Measurements from ENCODE around the gene VPS39. TPM values are rescaled to one million over a fixed set of nuclear protein-coding genes. Genes with fewer than 3 reads are reported as not detected.

The VPS39 gene
- total RNA-seq, 1 donor from 2014 or later = 29.0 TPM

DNA sequence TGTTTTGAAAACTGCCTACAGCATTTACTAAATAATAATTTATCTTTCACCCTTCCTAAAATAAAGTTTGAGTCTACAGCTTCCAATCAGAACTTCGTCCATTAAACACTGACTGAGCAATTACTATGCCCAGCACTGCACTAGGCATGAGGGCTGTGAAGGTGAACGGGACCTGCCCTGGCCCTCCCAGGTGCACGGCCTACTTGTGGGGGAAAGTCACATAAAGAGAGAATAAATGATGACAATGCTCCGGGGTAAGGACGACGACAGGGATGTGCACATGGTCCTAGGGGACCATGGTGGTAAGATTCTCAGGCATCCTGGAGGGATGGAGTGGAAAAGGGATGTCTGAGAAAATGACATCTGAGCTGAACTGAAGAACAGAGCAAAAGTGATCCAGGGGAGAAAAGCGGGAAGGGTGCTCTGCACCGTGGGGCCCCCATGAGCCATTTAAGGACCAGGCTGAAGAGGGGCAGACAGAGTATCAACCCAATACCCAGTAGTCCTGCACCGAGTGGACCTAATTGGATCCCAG is 63.2 kb downstream of the VPS39 start:
- no peak for ATAC-seq

DNA sequence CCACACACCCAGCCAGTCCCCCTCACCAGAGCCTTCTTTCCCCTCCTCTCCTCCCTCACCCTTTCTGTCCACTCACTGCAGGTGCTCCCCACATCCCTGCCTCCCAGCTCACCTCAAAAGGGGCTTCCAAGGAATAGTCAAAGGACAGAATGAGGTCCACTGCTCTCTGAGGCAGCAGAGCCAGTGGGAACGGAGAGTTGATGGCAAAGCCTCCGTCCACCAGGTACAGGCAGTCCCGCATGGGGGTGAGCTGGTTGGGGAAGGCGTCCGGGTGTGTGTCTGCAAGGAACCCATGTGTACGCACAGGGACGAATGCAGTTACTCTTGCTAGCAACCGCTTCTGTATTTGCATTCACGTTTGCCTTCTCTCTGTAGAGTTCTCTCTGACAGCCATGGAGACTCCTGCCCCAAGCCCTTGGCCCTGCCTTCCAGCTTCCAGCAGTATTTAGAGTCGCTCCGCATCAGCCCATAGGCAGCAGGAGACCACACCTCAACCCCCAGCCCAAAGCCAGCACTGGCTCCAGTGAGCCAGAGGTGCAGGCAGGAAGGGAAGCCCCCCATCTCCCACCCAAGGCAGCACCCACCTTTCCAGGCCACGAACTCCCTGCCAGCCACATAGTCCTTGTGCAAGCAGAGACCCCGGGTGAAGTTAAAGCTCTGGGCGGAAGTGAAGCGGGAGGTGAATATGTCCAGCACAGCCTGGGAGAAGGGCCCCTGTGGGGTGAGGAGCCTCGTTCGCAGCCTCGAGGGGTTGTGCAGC is 64.1 kb downstream of the VPS39 start:
- no peak for ATAC-seq

DNA sequence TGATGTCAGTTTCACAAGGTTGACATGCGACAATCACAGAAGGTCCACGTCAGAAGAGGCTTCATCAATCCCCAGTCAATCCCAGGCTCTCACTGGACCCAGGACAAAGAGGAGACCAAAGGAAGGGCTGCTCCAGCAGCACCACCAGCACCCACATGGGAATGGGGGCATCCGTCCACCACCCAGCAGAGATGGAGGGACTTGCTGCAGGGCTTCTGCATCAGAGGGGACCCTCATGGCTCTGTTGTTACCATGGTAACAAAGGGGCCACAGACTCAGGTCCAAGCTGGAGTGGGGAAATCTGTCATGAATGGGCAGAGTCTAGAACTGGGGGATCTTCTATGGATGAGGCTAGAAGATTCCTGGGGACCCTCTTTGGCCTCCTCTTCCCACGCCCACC is 64.7 kb downstream of the VPS39 start:
- no peak for ATAC-seq

- ATAC-seq = no peak
Observed at GRCh38 chr15:42141795-42142667, 66.1 kb downstream of the VPS39 start.

GRCh38 chr15:42141246-42141645 is 66.9 kb downstream of the VPS39 start:
- ATAC-seq = no peak

- ATAC-seq = no peak
Observed at GRCh38 chr15:42140383-42141070, 67.6 kb downstream of the VPS39 start.

- no peak for ATAC-seq
Observed at GRCh38 chr15:42139596-42139995, 68.5 kb downstream of the VPS39 start.

GRCh38 chr15:42138968-42139386 is 69.1 kb downstream of the VPS39 start:
- ATAC-seq = no peak

DNA sequence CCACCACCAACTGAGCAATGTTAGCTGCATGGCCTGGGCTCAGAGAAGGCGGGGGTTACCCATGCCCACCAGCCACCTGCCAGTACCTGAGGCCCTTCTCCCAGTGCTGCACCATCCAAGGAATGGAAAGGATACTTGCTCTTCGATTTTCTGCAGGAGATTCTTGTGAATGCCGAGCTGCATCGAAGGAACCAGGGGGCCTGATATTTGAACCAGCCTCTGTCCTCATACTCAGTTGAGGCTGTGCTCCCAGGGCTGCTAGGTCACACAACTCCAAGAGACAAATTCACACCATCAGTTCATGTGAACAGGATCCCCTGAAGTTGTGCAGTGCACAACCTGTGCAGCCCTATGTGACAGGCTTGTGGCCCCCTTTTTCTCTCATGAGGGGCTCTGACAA is 69.7 kb downstream of the VPS39 start:
- ATAC-seq = no peak

DNA sequence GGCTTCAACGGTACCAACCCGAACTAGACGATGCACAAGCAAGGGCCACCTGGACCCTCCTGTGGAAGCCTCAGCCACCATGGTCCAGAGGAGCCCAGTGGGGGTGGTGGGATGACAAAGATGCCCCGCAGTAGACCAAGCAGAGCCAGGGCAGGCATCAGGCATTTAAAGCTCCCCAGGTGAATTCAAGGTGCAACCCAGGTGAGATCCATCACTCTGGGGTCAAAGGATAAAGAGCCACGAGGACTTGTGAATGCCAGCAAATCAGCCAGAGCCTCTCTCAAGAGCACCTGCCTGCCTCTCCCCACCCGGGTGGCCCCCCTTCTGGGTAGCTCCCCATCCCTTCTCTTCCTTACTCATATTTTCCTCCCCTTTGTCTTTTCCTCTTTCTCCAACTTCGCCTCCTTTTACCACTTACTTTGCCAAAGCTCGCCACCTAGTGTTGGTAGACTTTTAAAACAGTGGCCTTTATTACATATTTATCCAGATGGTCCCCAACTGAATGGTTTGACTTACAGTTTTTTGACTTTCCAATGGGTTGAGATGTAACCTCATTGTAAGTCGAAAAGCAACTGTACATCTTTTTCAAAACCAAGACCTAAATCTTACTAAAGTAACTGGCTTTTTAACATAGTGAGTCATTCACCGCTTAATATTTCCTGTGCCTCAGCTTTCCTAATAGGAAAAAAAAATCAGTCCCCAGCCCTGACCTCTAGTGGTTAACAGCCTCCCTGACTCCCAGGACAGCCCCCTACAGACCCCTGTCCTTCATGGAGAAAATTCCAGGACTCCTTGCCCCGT is 70.4 kb downstream of the VPS39 start:
- ATAC-seq = peak; percentile 7

GRCh38 chr15:42136513-42136912 is 71.6 kb downstream of the VPS39 start:
- no peak for ATAC-seq

GRCh38 chr15:42135351-42135750 is 72.8 kb downstream of the VPS39 start:
- ATAC-seq = no peak

DNA sequence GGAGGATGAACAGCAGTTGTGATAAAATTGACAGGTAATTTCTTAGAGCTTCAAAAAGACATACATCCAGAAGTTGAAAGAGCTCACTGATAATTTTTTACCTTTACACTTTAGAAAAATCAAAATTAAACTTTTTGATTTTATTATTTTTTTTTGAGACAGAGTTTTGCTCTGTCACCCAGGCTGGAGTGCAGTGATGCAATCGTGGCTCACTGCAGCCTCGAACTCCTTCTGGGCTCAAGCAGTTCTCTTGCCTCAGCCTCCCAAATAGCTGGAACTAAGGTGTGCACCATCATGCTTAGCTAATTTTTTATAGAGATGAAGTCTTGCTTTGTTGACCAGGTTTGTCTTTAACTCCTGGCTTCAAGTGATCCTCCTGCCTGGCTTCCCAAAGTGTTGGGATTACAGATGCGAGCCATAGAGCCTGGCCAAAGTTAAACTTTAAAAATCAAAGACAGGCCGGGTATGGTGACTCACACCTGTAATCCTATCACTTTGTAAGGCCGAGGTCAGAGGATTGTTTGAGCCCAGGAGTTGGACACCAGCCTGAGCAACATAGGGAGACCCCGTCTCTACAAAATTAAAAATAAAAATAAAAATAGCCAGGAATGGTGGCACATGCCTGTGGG is 73.4 kb downstream of the VPS39 start:
- no peak for ATAC-seq

DNA sequence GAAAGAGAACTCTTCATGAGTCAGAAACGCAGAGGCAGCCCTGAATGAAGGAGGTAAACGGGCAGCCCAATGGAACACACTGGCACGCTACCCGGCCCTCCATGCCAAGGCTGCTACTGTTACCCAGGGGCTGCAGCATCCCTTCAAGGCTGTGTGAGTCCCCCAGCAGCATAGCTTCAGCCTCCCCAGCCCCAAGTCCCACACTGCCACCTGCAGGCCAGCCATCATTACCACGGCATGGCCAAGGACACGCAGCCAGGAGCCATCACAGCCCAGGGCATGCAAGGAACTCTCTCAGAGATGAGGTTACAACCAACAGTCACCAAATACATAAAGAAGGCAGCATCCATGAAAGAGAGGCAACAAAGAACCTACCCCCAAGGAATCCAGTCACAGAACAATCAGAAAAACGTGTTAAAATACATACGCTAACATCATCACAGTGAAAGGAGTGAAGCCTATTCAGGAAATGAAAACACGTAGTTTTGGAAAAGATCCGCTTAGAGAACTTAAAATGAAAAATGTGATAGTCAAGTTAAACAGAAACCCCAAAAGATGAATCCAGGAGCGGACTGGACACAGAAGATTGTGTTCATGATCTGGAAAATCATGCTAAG is 74.1 kb downstream of the VPS39 start:
- ATAC-seq = peak; percentile 71

GRCh38 chr15:42133356-42133755 is 74.7 kb downstream of the VPS39 start:
- no peak for ATAC-seq

GRCh38 chr15:42131826-42132806 is 76.0 kb downstream of the VPS39 start:
- peak; percentile 34 for ATAC-seq

- no peak for ATAC-seq
Observed at GRCh38 chr15:42131006-42131405, 77.1 kb downstream of the VPS39 start.

DNA sequence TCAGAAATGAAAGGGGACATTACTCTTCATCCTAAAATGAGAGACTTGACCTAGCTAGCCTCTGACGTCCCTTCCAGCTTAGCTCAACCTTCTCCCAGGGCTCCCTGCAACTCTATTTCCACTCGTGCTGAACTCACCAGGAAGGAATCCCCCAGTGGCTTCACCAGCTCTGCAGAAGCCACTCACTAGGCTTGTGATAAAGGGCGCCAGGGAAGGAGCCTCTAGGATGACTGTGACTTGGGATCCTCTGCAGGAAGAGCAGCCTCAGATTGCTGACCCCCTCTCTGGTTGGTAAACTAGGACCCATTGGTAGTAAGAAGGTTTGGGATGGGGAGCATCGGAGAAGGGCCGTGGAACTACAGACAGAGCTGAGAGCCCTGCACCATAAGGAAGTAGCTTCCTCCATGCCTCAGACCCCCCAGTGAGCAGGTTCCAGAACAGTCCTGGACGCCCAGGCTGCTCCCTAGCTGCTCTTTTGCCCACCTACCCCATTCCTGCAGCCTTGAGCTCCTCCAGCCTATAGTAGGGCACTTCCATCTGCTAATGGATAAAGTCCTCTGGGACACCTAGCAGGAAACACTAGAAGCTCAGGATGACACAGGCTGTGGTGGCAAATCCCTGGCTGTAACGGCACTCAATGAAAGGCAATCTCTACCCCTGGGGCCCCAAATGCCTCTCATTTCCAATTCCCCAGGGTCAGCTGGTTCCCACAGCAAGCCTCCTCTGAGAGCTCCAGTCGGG is 77.7 kb downstream of the VPS39 start:
- ATAC-seq = no peak

- ATAC-seq = no peak
Observed at GRCh38 chr15:42129364-42129763, 78.7 kb downstream of the VPS39 start.
